Neural crest cell (in vitro differentiated cells): ENCODE data around the gene SHISA9. TPM values are rescaled to one million over a fixed set of nuclear protein-coding genes. Genes with fewer than 3 reads are reported as not detected.

Experiments used
- DNase-seq: peaks from one replicate; pipeline ENCODE4 v3.0.0; 2021; ENCODE audit warnings: low read depth, mixed read lengths, low spot score
- H3K27ac Mint-ChIP-seq: one replicate; pipeline ENCODE4 v1.8.0; 2021; ENCODE audit warnings: mild to moderate bottlenecking, mixed read lengths; ENCODE audit not compliant: unreplicated experiment
- H3K27me3 Mint-ChIP-seq: 2 replicates; pipeline ENCODE4 v1.8.0; 2021; ENCODE audit warnings: low read depth, mild to moderate bottlenecking, mixed read lengths
- H3K36me3 Mint-ChIP-seq: 2 replicates; pipeline ENCODE4 v1.8.0; 2021; ENCODE audit warnings: low read depth, mild to moderate bottlenecking, mixed read lengths
- H3K4me1 Mint-ChIP-seq: 2 replicates; pipeline ENCODE4 v1.8.0; 2021; ENCODE audit warnings: mixed read lengths
- H3K4me3 Mint-ChIP-seq: one replicate; pipeline ENCODE4 v1.8.0; 2021; ENCODE audit warnings: mild to moderate bottlenecking, mixed read lengths
- H3K9me3 Mint-ChIP-seq: 2 replicates; pipeline ENCODE4 v1.8.0; 2021; ENCODE audit warnings: mixed read lengths
- CTCF ChIP-seq: fragments of 200-600 bp; sonication (generic); conservative IDR thresholded peaks from 2 replicates; pipeline ENCODE4 v1.5.0; 2021; ENCODE audit warnings: antibody characterized with exemption, mild to moderate bottlenecking
- total RNA-seq: library from RNA; stranded (reverse); gene quantifications from 2 replicates; pipeline ENCODE4 v1.2.1, GENCODE V29; 2021

The SHISA9 gene
- total RNA-seq, 1 donor from 2014 or later = 1.3 TPM

DNA sequence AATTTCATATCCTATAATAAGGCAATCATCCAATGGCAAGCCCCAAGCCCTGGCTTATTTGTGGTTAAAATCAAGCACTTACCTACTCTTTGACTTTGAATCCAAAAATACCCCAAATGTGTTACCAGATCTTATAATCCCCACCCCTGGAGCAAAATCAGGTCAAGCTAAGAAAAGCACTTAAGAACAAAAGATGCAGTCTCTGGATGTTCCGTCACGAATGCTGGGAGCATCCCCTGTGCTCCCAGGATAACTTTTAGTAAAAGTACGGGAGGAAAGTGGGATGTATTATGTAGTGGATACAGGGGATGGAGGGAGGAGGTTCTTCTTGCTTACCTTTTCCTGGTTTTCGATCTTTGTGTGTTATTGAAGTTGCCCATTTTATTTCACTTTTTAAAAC is 29.5 kb downstream of the SHISA9 start:
- DNase-seq = no peak
- Mint-ChIP-seq H3K36me3 (no peaks in the 10 kb centered on the region), H3K27ac (no peak overlapping the region), H3K27me3 (peaks cover 27% of the 10 kb centered on the region), H3K4me3 (no peak overlapping the region), H3K9me3 (no peaks in the 10 kb centered on the region), H3K4me1 (no peaks in the 10 kb centered on the region)
- no peak for TF ChIP-seq CTCF

GRCh38 chr16:12936391-12936790 is 35.0 kb downstream of the SHISA9 start:
- Mint-ChIP-seq H3K9me3 (peaks cover 6% of the 10 kb centered on the region), H3K4me3 (no peak overlapping the region), H3K36me3 (no peaks in the 10 kb centered on the region), H3K4me1 (no peaks in the 10 kb centered on the region), H3K27ac (no peak overlapping the region), H3K27me3 (peaks cover 11% of the 10 kb centered on the region)
- TF ChIP-seq CTCF = no peak
- no peak for DNase-seq

DNA sequence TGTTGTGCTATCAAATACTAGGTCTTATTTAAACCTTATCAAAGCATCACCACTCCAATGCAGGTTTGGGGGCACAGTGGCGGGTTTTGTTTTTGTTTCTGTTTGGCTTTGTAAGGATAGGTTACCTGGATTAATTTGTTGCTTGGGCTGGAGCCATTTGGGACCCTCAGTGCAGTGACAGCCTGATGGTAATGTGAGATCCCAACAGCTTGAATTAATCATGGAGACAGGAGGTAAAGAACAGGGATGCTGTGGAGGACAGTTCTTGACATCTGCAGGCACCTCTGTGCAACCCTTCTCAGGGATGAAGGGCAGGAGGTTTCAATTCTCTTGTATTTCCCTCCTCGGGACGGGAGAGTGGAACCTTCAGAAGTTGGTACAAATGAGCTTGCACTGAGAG is 40.5 kb downstream of the SHISA9 start:
- H3K4me1 Mint-ChIP-seq = no peaks in the 10 kb centered on the region
- H3K4me3 Mint-ChIP-seq = no peak overlapping the region
- no peaks in the 10 kb centered on the region for H3K36me3 Mint-ChIP-seq
- H3K9me3 Mint-ChIP-seq = peaks cover 10% of the 10 kb centered on the region
- peaks cover 29% of the 10 kb centered on the region for H3K27me3 Mint-ChIP-seq
- H3K27ac Mint-ChIP-seq = no peak overlapping the region
- DNase-seq = no peak
- no peak for TF ChIP-seq CTCF

DNA sequence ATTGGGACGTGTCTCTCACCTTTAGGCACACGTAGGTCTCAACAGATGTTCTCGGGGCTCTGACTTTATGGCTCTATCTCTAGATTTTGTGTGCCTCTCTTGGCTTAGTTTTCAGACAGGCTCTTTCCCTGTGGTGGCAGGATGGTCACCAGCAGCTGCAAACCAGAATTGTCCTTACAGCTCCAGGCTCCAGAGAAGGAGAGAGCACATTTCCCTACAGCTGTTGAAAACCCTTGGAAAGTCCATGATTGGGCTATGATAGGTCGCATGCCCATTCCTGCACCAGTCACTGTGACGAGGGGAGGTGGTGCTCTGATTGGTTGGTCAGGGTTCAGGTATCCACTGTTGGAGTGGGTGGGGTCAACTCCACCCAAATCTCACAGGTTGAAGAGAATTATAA is 41.5 kb downstream of the SHISA9 start:
- no peaks in the 10 kb centered on the region for H3K4me1 Mint-ChIP-seq
- peaks cover 29% of the 10 kb centered on the region for H3K27me3 Mint-ChIP-seq
- no peak overlapping the region for H3K27ac Mint-ChIP-seq
- no peak overlapping the region for H3K4me3 Mint-ChIP-seq
- no peaks in the 10 kb centered on the region for H3K36me3 Mint-ChIP-seq
- DNase-seq = no peak
- no peak for TF ChIP-seq CTCF
- peaks cover 10% of the 10 kb centered on the region for H3K9me3 Mint-ChIP-seq

- H3K27me3 Mint-ChIP-seq = peaks cover 22% of the 10 kb centered on the region
- no peaks in the 10 kb centered on the region for H3K4me1 Mint-ChIP-seq
- H3K27ac Mint-ChIP-seq = no peak overlapping the region
- H3K36me3 Mint-ChIP-seq = no peaks in the 10 kb centered on the region
- H3K9me3 Mint-ChIP-seq = peaks cover 7% of the 10 kb centered on the region
- DNase-seq = no peak
- H3K4me3 Mint-ChIP-seq = no peak overlapping the region
- no peak for TF ChIP-seq CTCF
Measured at GRCh38 chr16:12944300-12944699, 42.9 kb downstream of the SHISA9 start.

GRCh38 chr16:12951392-12951791 is 50.0 kb downstream of the SHISA9 start:
- Mint-ChIP-seq H3K36me3 (no peaks in the 10 kb centered on the region), H3K27me3 (peaks cover 6% of the 10 kb centered on the region), H3K27ac (no peak overlapping the region), H3K4me1 (no peaks in the 10 kb centered on the region), H3K9me3 (peaks cover 11% of the 10 kb centered on the region), H3K4me3 (no peak overlapping the region)
- DNase-seq = no peak
- no peak for TF ChIP-seq CTCF
